Mesothelial cell of epicardium (in vitro differentiated cells): ENCODE data around the gene MSANTD3. TPM values are rescaled to one million over a fixed set of nuclear protein-coding genes. Genes with fewer than 3 reads are reported as not detected.

Experiments
- DNase-seq, 2 experiments: peaks; one replicate each; pipeline ENCODE4 v3.0.0; 2021; ENCODE audit warnings: low spot score in 2 of 2; ENCODE audit not compliant: unreplicated experiment in 2 of 2
- H3K27ac Mint-ChIP-seq: 2 replicates; pipeline ENCODE4 v1.8.0; 2021; ENCODE audit warnings: mixed read lengths
- H3K27me3 Mint-ChIP-seq: 2 replicates; pipeline ENCODE4 v1.8.0; 2021; ENCODE audit warnings: low read depth, mixed read lengths
- H3K36me3 Mint-ChIP-seq: 2 replicates; pipeline ENCODE4 v1.8.0; 2021; ENCODE audit warnings: mixed read lengths
- H3K4me1 Mint-ChIP-seq: 2 replicates; pipeline ENCODE4 v1.8.0; 2021; ENCODE audit warnings: mixed read lengths
- H3K4me3 Mint-ChIP-seq: 2 replicates; pipeline ENCODE4 v1.8.0; 2021; ENCODE audit warnings: mild to moderate bottlenecking, moderate library complexity, mixed read lengths
- H3K9me3 Mint-ChIP-seq: 2 replicates; pipeline ENCODE4 v1.8.0; 2021; ENCODE audit warnings: mixed read lengths
- total RNA-seq: library from RNA; stranded (reverse); gene quantifications from 3 replicates; pipeline ENCODE4 v1.2.1, GENCODE V29; 2021
- TF ChIP-seq, protein P1 (sequence below): fragments of 200-600 bp; sonication (generic); IDR thresholded peaks from one replicate; pipeline ENCODE4 v1.5.0; 2021; ENCODE audit warnings: antibody characterized with exemption; ENCODE audit not compliant: unreplicated experiment

The MSANTD3 gene
- total RNA-seq, 1 donor from 2014 or later, result 35.4 TPM

DNA sequence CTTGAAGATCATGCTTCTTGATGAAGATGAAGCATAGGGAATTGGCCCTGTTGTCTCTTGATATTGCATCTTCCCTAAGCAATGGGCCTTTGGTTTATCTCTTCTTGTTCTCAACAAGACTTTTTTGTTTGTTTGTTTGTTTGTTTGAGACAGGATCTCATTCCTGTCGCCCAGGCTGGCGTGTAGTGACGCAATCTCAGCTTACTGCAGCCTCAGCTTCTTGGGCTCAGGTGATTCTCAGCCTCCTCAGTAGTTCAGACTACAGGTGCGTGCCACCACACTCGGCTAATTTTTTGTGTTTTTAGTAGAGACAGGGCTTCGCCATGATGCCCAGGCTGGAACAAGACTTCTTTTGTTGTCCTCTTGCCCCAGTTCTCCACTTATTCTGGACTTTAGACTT is 51.2 kb downstream of the MSANTD3 start:
- Mint-ChIP-seq H3K36me3 (peaks cover 9% of the 10 kb centered on the region), H3K9me3 (peaks cover 13% of the 10 kb centered on the region), H3K4me3 (no peak overlapping the region), H3K27ac (no peak overlapping the region), H3K27me3 (no peaks in the 10 kb centered on the region), H3K4me1 (peaks cover 14% of the 10 kb centered on the region)
- DNase-seq, result no peak
- TF ChIP-seq, protein P1, sequence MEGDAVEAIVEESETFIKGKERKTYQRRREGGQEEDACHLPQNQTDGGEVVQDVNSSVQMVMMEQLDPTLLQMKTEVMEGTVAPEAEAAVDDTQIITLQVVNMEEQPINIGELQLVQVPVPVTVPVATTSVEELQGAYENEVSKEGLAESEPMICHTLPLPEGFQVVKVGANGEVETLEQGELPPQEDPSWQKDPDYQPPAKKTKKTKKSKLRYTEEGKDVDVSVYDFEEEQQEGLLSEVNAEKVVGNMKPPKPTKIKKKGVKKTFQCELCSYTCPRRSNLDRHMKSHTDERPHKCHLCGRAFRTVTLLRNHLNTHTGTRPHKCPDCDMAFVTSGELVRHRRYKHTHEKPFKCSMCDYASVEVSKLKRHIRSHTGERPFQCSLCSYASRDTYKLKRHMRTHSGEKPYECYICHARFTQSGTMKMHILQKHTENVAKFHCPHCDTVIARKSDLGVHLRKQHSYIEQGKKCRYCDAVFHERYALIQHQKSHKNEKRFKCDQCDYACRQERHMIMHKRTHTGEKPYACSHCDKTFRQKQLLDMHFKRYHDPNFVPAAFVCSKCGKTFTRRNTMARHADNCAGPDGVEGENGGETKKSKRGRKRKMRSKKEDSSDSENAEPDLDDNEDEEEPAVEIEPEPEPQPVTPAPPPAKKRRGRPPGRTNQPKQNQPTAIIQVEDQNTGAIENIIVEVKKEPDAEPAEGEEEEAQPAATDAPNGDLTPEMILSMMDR, result no peak

DNA sequence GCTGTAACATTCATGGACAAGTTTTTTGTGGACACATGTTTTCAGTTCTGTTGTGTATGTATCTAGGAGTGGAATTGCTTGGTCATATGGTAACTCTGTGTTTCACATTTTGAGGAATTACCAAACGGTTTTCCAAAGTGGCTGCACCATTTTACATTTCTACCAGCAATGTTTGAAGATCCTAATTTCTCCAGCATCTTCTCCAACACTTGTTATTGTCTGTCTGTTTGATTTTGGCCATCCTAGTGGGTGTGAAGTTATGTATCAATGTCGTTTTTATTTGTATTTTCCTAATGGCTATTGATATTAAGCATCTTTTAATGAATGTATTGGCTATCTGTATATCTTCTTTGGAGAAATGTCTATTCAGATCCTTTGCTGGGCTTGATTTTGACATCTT is 52.9 kb downstream of the MSANTD3 start:
- no peak for DNase-seq
- Mint-ChIP-seq H3K27me3 (no peaks in the 10 kb centered on the region), H3K4me3 (no peak overlapping the region), H3K9me3 (peaks cover 13% of the 10 kb centered on the region), H3K27ac (no peak overlapping the region), H3K36me3 (peaks cover 9% of the 10 kb centered on the region), H3K4me1 (peaks cover 6% of the 10 kb centered on the region)
- TF ChIP-seq, protein P1, result no peak

DNA sequence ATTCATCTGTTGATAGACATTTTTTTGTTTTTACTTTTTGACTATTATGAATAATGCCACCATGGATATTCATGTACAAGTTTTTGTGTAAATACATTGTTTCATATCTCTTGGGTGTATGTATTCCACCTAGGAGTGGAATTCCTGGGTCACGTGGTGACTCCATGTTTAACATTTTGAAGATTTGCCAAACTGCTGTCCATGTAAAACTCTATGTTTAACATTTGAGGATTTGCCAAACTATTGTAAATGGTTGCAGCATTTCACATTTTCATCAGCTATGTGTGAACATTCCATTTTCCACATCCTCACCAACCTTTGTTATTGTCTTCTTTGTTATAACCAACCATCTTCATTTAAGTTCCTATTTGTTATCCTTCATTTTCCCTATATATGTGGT is 58.3 kb downstream of the MSANTD3 start:
- H3K27ac Mint-ChIP-seq, result no peak overlapping the region
- TF ChIP-seq, protein P1, result no peak
- H3K4me1 Mint-ChIP-seq, result peaks cover 5% of the 10 kb centered on the region
- H3K9me3 Mint-ChIP-seq, result peaks cover 7% of the 10 kb centered on the region
- peaks cover 1% of the 10 kb centered on the region for H3K36me3 Mint-ChIP-seq
- DNase-seq, result no peak
- no peaks in the 10 kb centered on the region for H3K27me3 Mint-ChIP-seq
- H3K4me3 Mint-ChIP-seq, result no peak overlapping the region

DNA sequence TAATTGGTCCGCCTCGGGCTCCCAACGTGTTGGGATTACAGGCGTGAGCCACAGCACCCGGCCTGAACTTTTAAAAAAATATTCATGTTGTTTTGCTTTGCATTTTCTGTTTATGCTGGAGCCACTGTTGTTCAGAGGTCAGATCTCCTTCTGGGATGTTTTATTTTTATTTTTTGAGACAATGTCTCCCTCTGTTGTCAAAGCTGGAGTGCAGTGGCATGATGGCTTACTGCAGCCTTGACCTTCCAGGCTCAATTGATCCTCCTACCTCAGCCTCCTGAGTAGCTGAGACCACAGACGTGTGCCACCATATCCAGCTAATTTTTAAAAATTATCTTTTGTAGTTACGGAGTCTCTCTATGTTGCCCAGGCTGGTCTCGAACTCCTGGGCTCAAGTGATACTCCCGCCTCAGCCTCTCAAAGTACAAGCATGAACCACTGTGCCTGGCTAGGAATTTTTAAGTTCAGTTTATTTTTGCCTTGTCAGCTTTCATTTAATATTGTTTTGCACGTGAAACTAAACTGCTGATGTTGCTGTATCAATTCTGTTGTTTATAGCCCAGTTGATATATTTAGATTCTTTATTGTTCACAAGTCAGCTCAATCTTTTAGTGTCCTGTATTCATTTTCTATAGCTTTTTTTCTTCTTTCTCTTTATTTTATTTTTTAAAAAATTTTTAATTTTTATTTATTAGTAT is 59.7 kb downstream of the MSANTD3 start:
- H3K27me3 Mint-ChIP-seq, result no peaks in the 10 kb centered on the region
- no peak overlapping the region for H3K4me3 Mint-ChIP-seq
- H3K9me3 Mint-ChIP-seq, result peaks cover 2% of the 10 kb centered on the region
- peaks cover 6% of the 10 kb centered on the region for H3K4me1 Mint-ChIP-seq
- peaks cover 1% of the 10 kb centered on the region for H3K36me3 Mint-ChIP-seq
- H3K27ac Mint-ChIP-seq, result no peak overlapping the region
- TF ChIP-seq, protein P1, result no peak
- no peak for DNase-seq

DNA sequence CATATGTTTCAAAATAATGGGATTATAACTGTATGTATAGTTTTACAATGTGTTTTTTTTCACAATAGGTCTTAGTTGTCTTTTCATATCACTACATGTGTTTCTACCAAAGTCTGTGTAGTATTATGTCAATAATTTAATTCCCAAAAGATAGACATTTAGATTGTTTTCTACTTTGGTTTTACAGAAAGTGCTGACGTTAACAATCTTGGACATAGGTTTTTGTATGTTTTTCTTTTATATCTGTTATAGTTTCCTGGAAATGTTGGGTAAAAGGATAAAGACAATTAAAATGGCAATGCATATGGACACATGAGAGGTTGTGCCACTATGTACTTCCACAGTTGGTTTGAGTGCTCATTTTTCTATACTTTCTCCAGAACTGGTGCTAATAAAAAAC is 61.2 kb downstream of the MSANTD3 start:
- Mint-ChIP-seq H3K4me1 (peaks cover 6% of the 10 kb centered on the region), H3K27me3 (no peaks in the 10 kb centered on the region), H3K27ac (no peak overlapping the region), H3K4me3 (no peak overlapping the region), H3K36me3 (no peaks in the 10 kb centered on the region), H3K9me3 (peaks cover 2% of the 10 kb centered on the region)
- TF ChIP-seq, protein P1, result no peak
- DNase-seq, result no peak

DNA sequence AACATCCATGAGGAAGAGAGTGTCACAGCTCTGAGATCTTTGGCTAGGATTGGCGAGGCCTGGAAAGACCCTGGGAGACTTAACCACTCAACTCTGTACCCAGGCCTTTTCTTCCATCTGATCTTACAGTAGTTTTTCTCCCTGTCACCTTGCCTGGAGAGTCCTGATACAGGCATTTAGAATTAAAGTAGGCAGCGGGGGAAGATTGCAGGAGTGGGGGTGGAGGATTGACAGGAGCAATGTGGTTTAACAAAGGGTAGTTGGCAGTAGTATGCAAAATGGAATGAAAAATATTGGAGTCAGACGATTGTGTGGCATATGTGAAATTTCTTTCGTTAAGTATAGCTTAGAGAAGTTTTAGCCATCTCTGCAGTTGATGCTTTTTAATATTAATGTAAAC is 62.9 kb downstream of the MSANTD3 start:
- no peak overlapping the region for H3K27ac Mint-ChIP-seq
- TF ChIP-seq, protein P1, result no peak
- H3K9me3 Mint-ChIP-seq, result peaks cover 2% of the 10 kb centered on the region
- no peak for DNase-seq
- H3K36me3 Mint-ChIP-seq, result no peaks in the 10 kb centered on the region
- no peaks in the 10 kb centered on the region for H3K27me3 Mint-ChIP-seq
- peaks cover 8% of the 10 kb centered on the region for H3K4me1 Mint-ChIP-seq
- H3K4me3 Mint-ChIP-seq, result no peak overlapping the region
